Mammary epithelial cell (primary cell): Measurements from ENCODE around the gene KRT37.

Experiments used
- EZH2 ChIP-seq: IDR thresholded peaks from 2 replicates; pipeline ENCODE4 v1.6.1; 2012; ENCODE audit warnings: low read length, inconsistent platforms, borderline replicate concordance
- TF ChIP-seq, protein P1 (sequence below), 2 donors: IDR thresholded peaks in 1 of 2; conservative IDR thresholded peaks in 1 of 2; 2 replicates each; pipeline ENCODE4 v1.5.1; 2011 to 2012; ENCODE audit warnings: inconsistent platforms in 2 of 2, low read length in 2 of 2, mild to moderate bottlenecking in 2 of 2, control low read depth in 1 of 2, low read depth in 1 of 2; ENCODE audit not compliant: insufficient read depth in 1 of 2; ENCODE audit errors: extremely low read depth in 1 of 2

DNA sequence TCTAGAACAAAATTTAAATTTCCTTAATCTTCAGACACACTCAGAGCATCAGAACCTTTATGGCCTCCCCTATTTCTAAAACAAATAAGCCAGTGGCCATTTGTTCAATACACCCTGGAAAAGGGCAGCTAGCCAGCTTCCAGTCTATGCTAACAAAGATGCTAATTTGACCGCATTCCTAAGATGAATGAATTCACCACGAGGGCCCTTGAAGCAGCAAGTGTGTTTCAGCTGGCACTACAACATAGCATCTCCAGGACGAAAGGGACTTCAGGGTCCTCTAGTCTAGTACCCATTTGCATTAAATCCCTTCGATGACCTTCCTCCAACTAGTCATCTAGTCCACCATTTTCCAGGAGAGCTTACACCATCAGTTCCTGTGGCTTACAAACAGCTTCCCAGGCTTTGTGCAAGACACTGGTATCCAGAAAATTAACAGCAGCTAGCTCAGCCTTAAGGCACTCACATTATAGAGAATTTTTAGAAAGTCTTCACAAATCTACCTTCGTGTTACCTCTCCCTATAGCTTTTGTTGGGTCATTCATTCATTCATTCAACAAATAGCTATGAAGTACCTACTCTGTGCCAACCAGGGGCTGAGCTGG, 10.9 kb downstream of the KRT37 start:
- TF ChIP-seq, protein P1, sequence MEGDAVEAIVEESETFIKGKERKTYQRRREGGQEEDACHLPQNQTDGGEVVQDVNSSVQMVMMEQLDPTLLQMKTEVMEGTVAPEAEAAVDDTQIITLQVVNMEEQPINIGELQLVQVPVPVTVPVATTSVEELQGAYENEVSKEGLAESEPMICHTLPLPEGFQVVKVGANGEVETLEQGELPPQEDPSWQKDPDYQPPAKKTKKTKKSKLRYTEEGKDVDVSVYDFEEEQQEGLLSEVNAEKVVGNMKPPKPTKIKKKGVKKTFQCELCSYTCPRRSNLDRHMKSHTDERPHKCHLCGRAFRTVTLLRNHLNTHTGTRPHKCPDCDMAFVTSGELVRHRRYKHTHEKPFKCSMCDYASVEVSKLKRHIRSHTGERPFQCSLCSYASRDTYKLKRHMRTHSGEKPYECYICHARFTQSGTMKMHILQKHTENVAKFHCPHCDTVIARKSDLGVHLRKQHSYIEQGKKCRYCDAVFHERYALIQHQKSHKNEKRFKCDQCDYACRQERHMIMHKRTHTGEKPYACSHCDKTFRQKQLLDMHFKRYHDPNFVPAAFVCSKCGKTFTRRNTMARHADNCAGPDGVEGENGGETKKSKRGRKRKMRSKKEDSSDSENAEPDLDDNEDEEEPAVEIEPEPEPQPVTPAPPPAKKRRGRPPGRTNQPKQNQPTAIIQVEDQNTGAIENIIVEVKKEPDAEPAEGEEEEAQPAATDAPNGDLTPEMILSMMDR (conservative IDR thresholded peaks at IDR 0.05 in 1 of 2, IDR thresholded peaks at IDR 0.05 in 1 of 2; ENCODE audit: extremely low read depth in 1 of 2, insufficient read depth in 1 of 2, low read depth in 1 of 2, low read length in 2 of 2): no peak
- TF ChIP-seq EZH2: no peak
